DMS79 treated with DMSO at 0.1 percent for 48 hours (cell line): ENCODE results near the gene NUDT2.

ENCODE experiments used
- DNase-seq: peaks from one replicate; lab custom pipeline; 2025; lab: John Stamatoyannopoulos, UW

Gene NUDT2

GRCh38 chr9:34385561-34386230 lies 56.3 kb downstream of the NUDT2 start:
- no peak for DNase-seq

- DNase-seq = no peak
Observed at GRCh38 chr9:34386656-34387055, 57.3 kb downstream of the NUDT2 start.

GRCh38 chr9:34387239-34387638 lies 57.9 kb downstream of the NUDT2 start:
- DNase-seq = no peak

- no peak for DNase-seq
Observed at GRCh38 chr9:34392511-34392910, 63.1 kb downstream of the NUDT2 start.
